ENCODE data around the gene ZBTB9. TPM values are rescaled to one million over a fixed set of nuclear protein-coding genes. Genes with fewer than 3 reads are reported as not detected.
A peak's percentile ranks its signal among the peaks of the same experiment; 100 is the strongest.

The ZBTB9 gene
- polyA plus RNA-seq, 1 of the 3 experiments (the other 2 are of a cell fraction), result 5.7 TPM

DNA sequence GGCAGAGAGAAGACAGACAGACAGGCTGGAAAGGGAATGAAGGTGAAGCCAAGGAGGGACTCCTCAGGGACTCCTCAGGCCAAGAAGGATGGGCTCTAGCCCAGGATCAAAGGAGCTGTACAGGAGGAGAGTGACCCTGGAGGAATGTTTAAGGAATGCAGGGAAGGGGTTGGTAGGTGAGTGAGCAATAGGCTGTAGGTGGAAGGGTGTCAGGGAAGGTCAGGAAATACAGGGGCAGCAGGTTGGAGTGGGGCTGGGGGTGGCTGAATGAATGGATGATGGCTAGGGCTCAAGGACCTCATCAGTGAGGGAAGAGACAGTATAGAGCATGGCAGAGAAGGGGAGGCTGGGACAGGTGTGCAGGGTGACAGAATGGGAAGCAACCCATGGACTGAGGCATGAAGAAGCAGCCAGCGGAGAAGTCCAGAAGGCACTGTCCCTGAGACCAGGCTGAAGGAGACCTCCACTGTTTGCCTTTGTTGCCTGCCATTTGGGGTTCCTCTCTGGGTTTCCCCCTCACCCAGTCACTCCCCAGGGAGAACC is 21.3 kb upstream of the ZBTB9 start (continued):
- TF ChIP-seq, protein P1, sequence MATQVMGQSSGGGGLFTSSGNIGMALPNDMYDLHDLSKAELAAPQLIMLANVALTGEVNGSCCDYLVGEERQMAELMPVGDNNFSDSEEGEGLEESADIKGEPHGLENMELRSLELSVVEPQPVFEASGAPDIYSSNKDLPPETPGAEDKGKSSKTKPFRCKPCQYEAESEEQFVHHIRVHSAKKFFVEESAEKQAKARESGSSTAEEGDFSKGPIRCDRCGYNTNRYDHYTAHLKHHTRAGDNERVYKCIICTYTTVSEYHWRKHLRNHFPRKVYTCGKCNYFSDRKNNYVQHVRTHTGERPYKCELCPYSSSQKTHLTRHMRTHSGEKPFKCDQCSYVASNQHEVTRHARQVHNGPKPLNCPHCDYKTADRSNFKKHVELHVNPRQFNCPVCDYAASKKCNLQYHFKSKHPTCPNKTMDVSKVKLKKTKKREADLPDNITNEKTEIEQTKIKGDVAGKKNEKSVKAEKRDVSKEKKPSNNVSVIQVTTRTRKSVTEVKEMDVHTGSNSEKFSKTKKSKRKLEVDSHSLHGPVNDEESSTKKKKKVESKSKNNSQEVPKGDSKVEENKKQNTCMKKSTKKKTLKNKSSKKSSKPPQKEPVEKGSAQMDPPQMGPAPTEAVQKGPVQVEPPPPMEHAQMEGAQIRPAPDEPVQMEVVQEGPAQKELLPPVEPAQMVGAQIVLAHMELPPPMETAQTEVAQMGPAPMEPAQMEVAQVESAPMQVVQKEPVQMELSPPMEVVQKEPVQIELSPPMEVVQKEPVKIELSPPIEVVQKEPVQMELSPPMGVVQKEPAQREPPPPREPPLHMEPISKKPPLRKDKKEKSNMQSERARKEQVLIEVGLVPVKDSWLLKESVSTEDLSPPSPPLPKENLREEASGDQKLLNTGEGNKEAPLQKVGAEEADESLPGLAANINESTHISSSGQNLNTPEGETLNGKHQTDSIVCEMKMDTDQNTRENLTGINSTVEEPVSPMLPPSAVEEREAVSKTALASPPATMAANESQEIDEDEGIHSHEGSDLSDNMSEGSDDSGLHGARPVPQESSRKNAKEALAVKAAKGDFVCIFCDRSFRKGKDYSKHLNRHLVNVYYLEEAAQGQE (IDR thresholded peaks at IDR 0.05; ENCODE audit: low read depth, low read length), result no peak
- TF ChIP-seq POLR2AphosphoS5 (IDR thresholded peaks at IDR 0.05; ENCODE audit: low read depth, low read length), result no peak
- TF ChIP-seq MEF2A (IDR thresholded peaks at IDR 0.05; ENCODE audit: borderline replicate concordance, low read depth), result no peak
- no peak for TF ChIP-seq CHD2 (IDR thresholded peaks at IDR 0.05; ENCODE audit: low read length, partially characterized antibody)
- TF ChIP-seq SMC3 (IDR thresholded peaks at IDR 0.05; ENCODE audit: low read depth, low read length), result no peak
- TF ChIP-seq NRF1 (IDR thresholded peaks at IDR 0.05; ENCODE audit: low read depth, low read length), result no peak
- no peak for TF ChIP-seq MXI1 (IDR thresholded peaks at IDR 0.05; ENCODE audit: low read depth, low read length)
- no peak for TF ChIP-seq FOSL2 (IDR thresholded peaks at IDR 0.05; ENCODE audit: borderline replicate concordance, low read depth)
- no peak for TF ChIP-seq JUND (IDR thresholded peaks at IDR 0.05)
- no peak for TF ChIP-seq NFIC (IDR thresholded peaks at IDR 0.05; ENCODE audit: borderline replicate concordance)

DNA sequence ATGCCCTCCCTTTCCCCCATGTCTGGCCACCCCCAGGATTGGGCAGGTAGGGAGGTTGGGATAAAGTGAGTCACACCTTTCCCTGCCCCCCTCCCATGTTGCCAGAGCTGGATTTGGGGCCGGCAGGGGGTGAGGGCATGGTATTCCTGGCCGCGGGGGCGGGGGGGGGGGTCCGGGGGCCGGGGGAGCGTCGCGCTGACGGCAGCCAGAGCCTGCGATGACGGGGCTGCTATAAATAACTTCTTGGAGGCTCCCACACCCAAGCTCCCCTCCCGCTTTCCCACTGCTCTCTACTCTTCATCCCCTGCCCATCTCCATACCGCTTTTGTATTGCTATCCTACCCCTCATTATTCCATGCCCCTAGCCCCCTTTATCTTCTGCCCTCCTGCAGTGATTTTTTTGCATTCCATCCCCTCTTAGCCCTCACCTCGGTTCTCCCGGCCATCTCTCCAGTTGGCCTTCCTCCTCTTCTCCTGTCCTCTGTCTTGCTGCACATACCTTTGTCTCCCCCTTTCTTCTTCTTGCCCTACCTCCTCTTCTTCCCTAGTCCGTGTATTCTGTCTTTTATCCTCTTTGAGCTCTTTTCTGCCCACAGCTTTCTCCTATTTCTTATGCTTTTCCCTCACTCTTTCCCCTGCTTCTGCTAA is 20.7 kb upstream of the ZBTB9 start:
- POLR2A ChIA-PET, result no interaction called here
- H3K27ac ChIP-seq (ENCODE audit: low read depth in 2 of 2, low read length in 1 of 2), result no peak overlapping the region
- no peaks in the 10 kb centered on the region; the same call in 1 of the 2 replicates for H4K20me1 ChIP-seq (ENCODE audit: insufficient read depth)
- no peaks in the 10 kb centered on the region for H3K9me3 ChIP-seq
- peaks cover 21% of the 10 kb centered on the region; the same call in 1 of the 2 replicates for H3K79me2 ChIP-seq (ENCODE audit: insufficient read depth)
- H3K27me3 ChIP-seq (ENCODE audit: insufficient read depth), result no peaks in the 10 kb centered on the region
- no peak overlapping the region for H3K4me2 ChIP-seq
- H3K9ac ChIP-seq, result no peak overlapping the region
- H3K4me1 ChIP-seq (ENCODE audit: control insufficient read depth in 1 of 2, insufficient read depth in 2 of 2, low read depth in 1 of 2, low read length in 1 of 2), result peaks cover 13 to 28% of the 10 kb centered on the region in 2 experiments; a peak in 3 of 4 replicates
- H3K9me2 ChIP-seq, result no peaks in the 10 kb centered on the region
- peaks cover 17 to 25% of the 10 kb centered on the region in 2 experiments for H3K36me3 ChIP-seq (replicated peaks in 1 of 2; ENCODE audit: control insufficient read depth in 1 of 2, insufficient read depth in 2 of 2, low read length in 1 of 2)
- peak; percentile 20 for DNase-seq
- no peak overlapping the region for H2AFZ ChIP-seq (ENCODE audit: low read depth)
- 77% methylated on average over 8 of the region's 17 CpGs for WGBS (ENCODE audit: low lambda C conversion rate)
- no peak overlapping the region for H3K4me3 ChIP-seq (ENCODE audit: low read depth in 2 of 2, low read length in 1 of 2)
- CTCF ChIA-PET, result interaction anchor here (0.9 kb wide), 1 partner anchor 43 kb away, joined by 3 read pairs; no protein-coding TSS in a partner anchor
- peaks cover 8% of the 10 kb centered on the region for H3F3A ChIP-seq (replicated peaks; ENCODE audit: insufficient read depth)
- no peak for TF ChIP-seq RCOR1 (IDR thresholded peaks at IDR 0.05; ENCODE audit: low read length)
- no peak for TF ChIP-seq TCF12 (IDR thresholded peaks at IDR 0.05)
- no peak for TF ChIP-seq FOSL2 (IDR thresholded peaks at IDR 0.05; ENCODE audit: borderline replicate concordance, low read depth)
- no peak for TF ChIP-seq JUND (IDR thresholded peaks at IDR 0.05)
- TF ChIP-seq MXI1 (IDR thresholded peaks at IDR 0.05; ENCODE audit: low read depth, low read length), result no peak
- no peak for TF ChIP-seq NFIC (IDR thresholded peaks at IDR 0.05; ENCODE audit: borderline replicate concordance)
- TF ChIP-seq, protein P2, sequence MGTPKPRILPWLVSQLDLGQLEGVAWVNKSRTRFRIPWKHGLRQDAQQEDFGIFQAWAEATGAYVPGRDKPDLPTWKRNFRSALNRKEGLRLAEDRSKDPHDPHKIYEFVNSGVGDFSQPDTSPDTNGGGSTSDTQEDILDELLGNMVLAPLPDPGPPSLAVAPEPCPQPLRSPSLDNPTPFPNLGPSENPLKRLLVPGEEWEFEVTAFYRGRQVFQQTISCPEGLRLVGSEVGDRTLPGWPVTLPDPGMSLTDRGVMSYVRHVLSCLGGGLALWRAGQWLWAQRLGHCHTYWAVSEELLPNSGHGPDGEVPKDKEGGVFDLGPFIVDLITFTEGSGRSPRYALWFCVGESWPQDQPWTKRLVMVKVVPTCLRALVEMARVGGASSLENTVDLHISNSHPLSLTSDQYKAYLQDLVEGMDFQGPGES (IDR thresholded peaks at IDR 0.05; ENCODE audit: low read depth, low read length), result no peak
- no peak for TF ChIP-seq TAF1 (IDR thresholded peaks at IDR 0.05; ENCODE audit: borderline replicate concordance, low read depth, low read length)
- TF ChIP-seq GABPA (IDR thresholded peaks at IDR 0.05; ENCODE audit: low read depth), result no peak
- no peak for TF ChIP-seq YY1 (IDR thresholded peaks at IDR 0.05; ENCODE audit: low read depth)
- no peak for TF ChIP-seq SIN3A (IDR thresholded peaks at IDR 0.05; ENCODE audit: borderline replicate concordance, low read depth, low read length)
- TF ChIP-seq, protein P1 (IDR thresholded peaks at IDR 0.05; ENCODE audit: low read depth, low read length), result no peak
- no peak for TF ChIP-seq RXRA (IDR thresholded peaks at IDR 0.05; ENCODE audit: borderline replicate concordance, low read depth)
- TF ChIP-seq, protein P3, sequence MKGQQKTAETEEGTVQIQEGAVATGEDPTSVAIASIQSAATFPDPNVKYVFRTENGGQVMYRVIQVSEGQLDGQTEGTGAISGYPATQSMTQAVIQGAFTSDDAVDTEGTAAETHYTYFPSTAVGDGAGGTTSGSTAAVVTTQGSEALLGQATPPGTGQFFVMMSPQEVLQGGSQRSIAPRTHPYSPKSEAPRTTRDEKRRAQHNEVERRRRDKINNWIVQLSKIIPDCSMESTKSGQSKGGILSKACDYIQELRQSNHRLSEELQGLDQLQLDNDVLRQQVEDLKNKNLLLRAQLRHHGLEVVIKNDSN (IDR thresholded peaks at IDR 0.05; ENCODE audit: borderline replicate concordance, low read depth), result no peak
- TF ChIP-seq, protein P4, sequence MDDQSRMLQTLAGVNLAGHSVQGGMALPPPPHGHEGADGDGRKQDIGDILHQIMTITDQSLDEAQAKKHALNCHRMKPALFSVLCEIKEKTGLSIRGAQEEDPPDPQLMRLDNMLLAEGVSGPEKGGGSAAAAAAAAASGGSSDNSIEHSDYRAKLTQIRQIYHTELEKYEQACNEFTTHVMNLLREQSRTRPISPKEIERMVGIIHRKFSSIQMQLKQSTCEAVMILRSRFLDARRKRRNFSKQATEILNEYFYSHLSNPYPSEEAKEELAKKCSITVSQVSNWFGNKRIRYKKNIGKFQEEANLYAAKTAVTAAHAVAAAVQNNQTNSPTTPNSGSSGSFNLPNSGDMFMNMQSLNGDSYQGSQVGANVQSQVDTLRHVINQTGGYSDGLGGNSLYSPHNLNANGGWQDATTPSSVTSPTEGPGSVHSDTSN (IDR thresholded peaks at IDR 0.05), result no peak
